Smooth muscle cell (in vitro differentiated cells): ENCODE data around the gene TARS2. TPM values are rescaled to one million over a fixed set of nuclear protein-coding genes. Genes with fewer than 3 reads are reported as not detected.

Experiments
- DNase-seq: peaks from one replicate; lab custom pipeline; 2025; ENCODE audit not compliant: unreplicated experiment; lab: John Stamatoyannopoulos, UW
- H2AFZ ChIP-seq: fragments of 200-600 bp; sonication (generic); 2 replicates; pipeline ENCODE4 v1.6.0; 2016; ENCODE audit warnings: antibody characterized with exemption, low read depth, mild to moderate bottlenecking
- H3F3A ChIP-seq: fragments of 200-600 bp; sonication (generic); 2 replicates; pipeline ENCODE4 v1.6.0; 2017; ENCODE audit warnings: antibody characterized with exemption, low read depth
- H3K27ac ChIP-seq: fragments of 200-600 bp; sonication (generic); 2 replicates; pipeline ENCODE4 v1.5.1; 2016; ENCODE audit warnings: low read depth, mild to moderate bottlenecking
- H3K27me3 ChIP-seq: fragments of 200-600 bp; sonication (generic); 2 replicates; pipeline ENCODE4 v1.6.1; 2016; ENCODE audit warnings: low read depth, mild to moderate bottlenecking
- H3K36me3 ChIP-seq: fragments of 200-600 bp; sonication (generic); 2 replicates; pipeline ENCODE4 v1.5.1; 2016; ENCODE audit warnings: low read depth
- H3K4me1 ChIP-seq: fragments of 200-600 bp; sonication (generic); 2 replicates; pipeline ENCODE4 v1.5.1; 2016; ENCODE audit warnings: low read depth
- H3K4me2 ChIP-seq: fragments of 200-600 bp; sonication (generic); 2 replicates; pipeline ENCODE4 v1.6.0; 2016; ENCODE audit warnings: mild to moderate bottlenecking
- H3K4me3 ChIP-seq: fragments of 200-600 bp; sonication (generic); 2 replicates; pipeline ENCODE4 v1.5.1; 2016; ENCODE audit warnings: mild to moderate bottlenecking
- H3K79me2 ChIP-seq: fragments of 200-600 bp; sonication (generic); 2 replicates; pipeline ENCODE4 v1.6.0; 2016; ENCODE audit warnings: low read depth, mild to moderate bottlenecking
- H3K9ac ChIP-seq: fragments of 200-600 bp; sonication (generic); 2 replicates; pipeline ENCODE4 v1.6.0; 2016; ENCODE audit warnings: low read depth
- H3K9me3 ChIP-seq: fragments of 200-600 bp; sonication (generic); replicated peaks from 2 replicates; pipeline ENCODE4 v1.5.1; 2016; ENCODE audit warnings: low read depth
- H4K20me1 ChIP-seq: fragments of 200-600 bp; sonication (generic); 2 replicates; pipeline ENCODE4 v1.6.0; 2016; ENCODE audit warnings: low read depth
- CTCF ChIP-seq: fragments of 200-600 bp; sonication (generic); IDR thresholded peaks from 2 replicates; pipeline ENCODE4 v1.5.1; 2017; ENCODE audit warnings: borderline replicate concordance, mild to moderate bottlenecking, antibody characterized with exemption; ENCODE audit not compliant: insufficient read depth, poor library complexity, severe bottlenecking
- WGBS: methylation state at CpG from one replicate; pipeline ENCODE4 v1.1.7; 2016; ENCODE audit warnings: low lambda C conversion rate; 5-methylcytosine and 5-hydroxymethylcytosine counted together
- polyA plus RNA-seq: library from polyadenylated mRNA; unstranded; fragments of >200 nt; fragmentation: Nextera tagmentation; extraction: Ambion mirVana; gene quantifications from 2 replicates; pipeline ENCODE4 v1.2.1, GENCODE V29; 2016
- total RNA-seq: library from RNA; depleted of rRNA; stranded (reverse); fragments of >200 nt; gene quantifications from 2 replicates; pipeline ENCODE4 v1.2.3, GENCODE V29; 2014

The TARS2 gene
- total and polyA plus RNA-seq, 2 experiments from 2014 or later, result 8.6 to 20.9 TPM

GRCh38 chr1:150521196-150521968, 34.2 kb downstream of the TARS2 start:
- Histone ChIP-seq H2AFZ (no peak overlapping the region), H3K9ac (no peak overlapping the region), H3K4me2 (no peak overlapping the region), H3K9me3 (no peaks in the 10 kb centered on the region), H3K27ac (no peak overlapping the region), H3K79me2 (no peaks in the 10 kb centered on the region), H3K27me3 (no peaks in the 10 kb centered on the region), H4K20me1 (no peaks in the 10 kb centered on the region), H3F3A (no peaks in the 10 kb centered on the region), H3K36me3 (no peaks in the 10 kb centered on the region), H3K4me3 (no peak overlapping the region), H3K4me1 (peaks cover 3% of the 10 kb centered on the region)
- no peak for DNase-seq
- 68% methylated on average over 1 of the region's 1 CpG for WGBS
- TF ChIP-seq CTCF, result no peak

GRCh38 chr1:150525348-150525747, 38.1 kb downstream of the TARS2 start:
- H3K4me3 ChIP-seq, result no peak overlapping the region
- H3K9ac ChIP-seq, result no peak overlapping the region
- no peak overlapping the region for H3K4me2 ChIP-seq
- no peaks in the 10 kb centered on the region for H3K79me2 ChIP-seq
- DNase-seq, result no peak
- H2AFZ ChIP-seq, result no peak overlapping the region
- H3K36me3 ChIP-seq, result no peaks in the 10 kb centered on the region
- H4K20me1 ChIP-seq, result no peaks in the 10 kb centered on the region
- no peaks in the 10 kb centered on the region for H3K9me3 ChIP-seq
- peaks cover 3% of the 10 kb centered on the region for H3F3A ChIP-seq
- 88% methylated on average over 3 of the region's 3 CpGs for WGBS
- no peaks in the 10 kb centered on the region for H3K27me3 ChIP-seq
- H3K27ac ChIP-seq, result no peak overlapping the region
- peaks cover 9% of the 10 kb centered on the region for H3K4me1 ChIP-seq
- no peak for TF ChIP-seq CTCF

- DNase-seq, result no peak
- Histone ChIP-seq H3K4me2 (peak overlapping the region; percentile 72), H3K4me1 (peaks cover 9% of the 10 kb centered on the region), H3K36me3 (no peaks in the 10 kb centered on the region), H3K4me3 (no peak overlapping the region), H3K79me2 (no peaks in the 10 kb centered on the region), H3K9me3 (no peaks in the 10 kb centered on the region), H2AFZ (no peak overlapping the region), H4K20me1 (no peaks in the 10 kb centered on the region), H3K27ac (peak overlapping the region; percentile 83), H3F3A (peaks cover 3% of the 10 kb centered on the region), H3K27me3 (no peaks in the 10 kb centered on the region), H3K9ac (no peak overlapping the region)
- WGBS, result 26% methylated on average over 1 of the region's 1 CpG
- no peak for TF ChIP-seq CTCF
These were observed 41.0 kb downstream of the TARS2 start for GRCh38 chr1:150528196-150528595.

- Histone ChIP-seq H4K20me1 (no peaks in the 10 kb centered on the region), H2AFZ (no peak overlapping the region), H3K4me2 (peak overlapping the region; percentile 72), H3F3A (peaks cover 3% of the 10 kb centered on the region), H3K36me3 (no peaks in the 10 kb centered on the region), H3K9me3 (no peaks in the 10 kb centered on the region), H3K4me1 (peaks cover 9% of the 10 kb centered on the region), H3K79me2 (no peaks in the 10 kb centered on the region), H3K27ac (peak overlapping the region; percentile 83), H3K4me3 (no peak overlapping the region), H3K27me3 (no peaks in the 10 kb centered on the region), H3K9ac (no peak overlapping the region)
- DNase-seq, result no peak
- 25% methylated on average over 4 of the region's 4 CpGs for WGBS
- no peak for TF ChIP-seq CTCF
These were observed 41.8 kb downstream of the TARS2 start for GRCh38 chr1:150529017-150529416.
